ENCODE data around the gene SIRT1. TPM values are rescaled to one million over a fixed set of nuclear protein-coding genes. Genes with fewer than 3 reads are reported as not detected.
"Not testable (repeated sequence)": the region's sequence is repeated elsewhere in the genome, so short reads cannot be mapped to it uniquely, and the experiment has no call there.

The SIRT1 gene
- total RNA-seq, 1 donor from 2014 or later = 33.5 TPM

GRCh38 chr10:67864607-67865371 is 19.7 kb upstream of the SIRT1 start:
- H3K27me3 Mint-ChIP-seq (ENCODE audit: unreplicated experiment) = peaks cover under 1% of the 10 kb centered on the region
- H3K4me3 Mint-ChIP-seq (ENCODE audit: unreplicated experiment) = no peak overlapping the region
- no peak overlapping the region for H3K27ac Mint-ChIP-seq (ENCODE audit: unreplicated experiment)
- H3K36me3 Mint-ChIP-seq (ENCODE audit: unreplicated experiment) = no peaks in the 10 kb centered on the region
- H3K4me1 Mint-ChIP-seq (ENCODE audit: low read depth, unreplicated experiment) = peaks cover 3% of the 10 kb centered on the region
- no peak for TF ChIP-seq CTCF (IDR thresholded peaks at IDR 0.05; ENCODE audit: partially characterized antibody, unreplicated experiment)
- H3K9me3 Mint-ChIP-seq (ENCODE audit: unreplicated experiment) = no peaks in the 10 kb centered on the region
- no peak for DNase-seq

GRCh38 chr10:67868132-67868531 is 16.3 kb upstream of the SIRT1 start:
- Mint-ChIP-seq H3K9me3 (ENCODE audit: unreplicated experiment) (no peaks in the 10 kb centered on the region), H3K27me3 (ENCODE audit: unreplicated experiment) (no peaks in the 10 kb centered on the region), H3K27ac (ENCODE audit: unreplicated experiment) (no peak overlapping the region), H3K4me1 (ENCODE audit: low read depth, unreplicated experiment) (no peaks in the 10 kb centered on the region), H3K36me3 (ENCODE audit: unreplicated experiment) (no peaks in the 10 kb centered on the region), H3K4me3 (ENCODE audit: unreplicated experiment) (no peak overlapping the region)
- TF ChIP-seq CTCF (IDR thresholded peaks at IDR 0.05; ENCODE audit: partially characterized antibody, unreplicated experiment) = no peak
- DNase-seq = no peak

GRCh38 chr10:67869996-67870395 is 14.5 kb upstream of the SIRT1 start:
- TF ChIP-seq CTCF (IDR thresholded peaks at IDR 0.05; ENCODE audit: partially characterized antibody, unreplicated experiment) = no peak
- peaks cover 3% of the 10 kb centered on the region for H3K9me3 Mint-ChIP-seq (ENCODE audit: unreplicated experiment)
- no peak overlapping the region for H3K4me3 Mint-ChIP-seq (ENCODE audit: unreplicated experiment)
- H3K27ac Mint-ChIP-seq (ENCODE audit: unreplicated experiment) = no peak overlapping the region
- H3K36me3 Mint-ChIP-seq (ENCODE audit: unreplicated experiment) = no peaks in the 10 kb centered on the region
- H3K4me1 Mint-ChIP-seq (ENCODE audit: low read depth, unreplicated experiment) = no peaks in the 10 kb centered on the region
- no peak for DNase-seq
- H3K27me3 Mint-ChIP-seq (ENCODE audit: unreplicated experiment) = no peaks in the 10 kb centered on the region

GRCh38 chr10:67875340-67876238 is 8.9 kb upstream of the SIRT1 start:
- no peak overlapping the region for H3K27ac Mint-ChIP-seq (ENCODE audit: unreplicated experiment)
- TF ChIP-seq CTCF (IDR thresholded peaks at IDR 0.05; ENCODE audit: partially characterized antibody, unreplicated experiment) = no peak
- H3K4me3 Mint-ChIP-seq (ENCODE audit: unreplicated experiment) = no peak overlapping the region
- DNase-seq = no peak
- H3K4me1 Mint-ChIP-seq (ENCODE audit: low read depth, unreplicated experiment) = no peaks in the 10 kb centered on the region
- H3K9me3 Mint-ChIP-seq (ENCODE audit: unreplicated experiment) = peaks cover 3% of the 10 kb centered on the region
- H3K36me3 Mint-ChIP-seq (ENCODE audit: unreplicated experiment) = no peaks in the 10 kb centered on the region
- H3K27me3 Mint-ChIP-seq (ENCODE audit: unreplicated experiment) = no peaks in the 10 kb centered on the region

GRCh38 chr10:67877421-67877820 is 7.0 kb upstream of the SIRT1 start:
- not testable (repeated sequence) for DNase-seq; H3K27ac Mint-ChIP-seq (ENCODE audit: unreplicated experiment); H3K4me3 Mint-ChIP-seq (ENCODE audit: unreplicated experiment); H3K27me3 Mint-ChIP-seq (ENCODE audit: unreplicated experiment); H3K36me3 Mint-ChIP-seq (ENCODE audit: unreplicated experiment); H3K4me1 Mint-ChIP-seq (ENCODE audit: low read depth, unreplicated experiment); H3K9me3 Mint-ChIP-seq (ENCODE audit: unreplicated experiment)

All from glutamatergic neuron (in vitro differentiated cells).